ENCODE results near the gene BMF.

Gene BMF

DNA sequence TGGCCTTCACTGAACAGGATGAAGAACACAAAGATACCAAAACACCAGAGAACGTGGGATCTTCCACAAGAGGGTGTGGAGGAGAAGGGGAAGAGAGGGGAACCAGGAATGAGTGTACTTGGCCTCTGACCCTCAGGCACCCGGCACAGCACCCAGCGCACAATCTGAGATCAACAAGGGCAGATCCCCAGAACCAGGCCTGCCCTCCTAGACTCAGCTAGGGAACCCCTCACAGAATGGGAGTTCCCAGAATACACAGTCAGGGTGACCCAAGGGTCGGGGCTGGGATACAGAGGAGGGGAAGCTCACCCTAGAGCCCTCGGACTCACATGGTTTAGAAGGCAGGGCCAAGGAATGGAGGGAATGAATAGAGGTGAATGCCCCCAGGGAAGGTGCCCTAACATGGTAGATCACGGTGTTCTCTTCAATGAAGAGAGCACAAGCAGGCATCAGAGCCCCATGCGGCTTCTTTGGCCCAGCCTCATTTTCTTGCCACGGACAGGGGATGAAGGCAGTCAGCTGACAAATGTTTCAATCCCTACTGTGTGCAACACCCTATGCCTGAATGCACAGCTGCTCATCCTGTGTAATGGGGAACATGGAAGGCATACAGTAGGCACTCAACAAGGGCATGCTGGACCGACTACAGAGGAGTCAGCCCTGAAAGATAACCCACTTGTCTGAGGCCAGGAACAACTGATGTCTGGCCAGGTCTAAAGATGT, 13.1 kb downstream of the BMF start:
- intact Hi-C loops (cut with DNase I), result no loop called here
- no peak for DNase-seq

DNA sequence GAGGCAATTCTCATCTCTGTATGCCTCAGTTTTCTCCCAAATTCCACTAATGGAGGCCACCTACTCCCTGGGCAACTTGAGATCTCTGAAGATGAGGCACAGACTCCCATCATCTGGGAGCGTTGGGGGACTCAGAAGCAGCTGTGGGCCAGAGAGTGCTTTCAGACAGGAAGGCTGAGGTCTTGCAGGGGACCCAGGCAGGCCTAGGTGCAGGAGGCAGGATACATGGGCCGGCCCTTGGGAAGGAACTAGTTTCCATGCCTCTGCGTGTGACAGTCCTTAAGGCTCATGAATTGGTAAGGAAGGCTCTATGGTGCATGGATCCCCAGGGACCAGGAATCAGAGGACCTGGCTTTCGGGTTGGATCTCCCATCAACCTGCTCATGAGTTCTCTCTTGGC, 14.5 kb downstream of the BMF start:
- no peak for DNase-seq
- intact Hi-C loops (cut with DNase I), result no loop called here

DNA sequence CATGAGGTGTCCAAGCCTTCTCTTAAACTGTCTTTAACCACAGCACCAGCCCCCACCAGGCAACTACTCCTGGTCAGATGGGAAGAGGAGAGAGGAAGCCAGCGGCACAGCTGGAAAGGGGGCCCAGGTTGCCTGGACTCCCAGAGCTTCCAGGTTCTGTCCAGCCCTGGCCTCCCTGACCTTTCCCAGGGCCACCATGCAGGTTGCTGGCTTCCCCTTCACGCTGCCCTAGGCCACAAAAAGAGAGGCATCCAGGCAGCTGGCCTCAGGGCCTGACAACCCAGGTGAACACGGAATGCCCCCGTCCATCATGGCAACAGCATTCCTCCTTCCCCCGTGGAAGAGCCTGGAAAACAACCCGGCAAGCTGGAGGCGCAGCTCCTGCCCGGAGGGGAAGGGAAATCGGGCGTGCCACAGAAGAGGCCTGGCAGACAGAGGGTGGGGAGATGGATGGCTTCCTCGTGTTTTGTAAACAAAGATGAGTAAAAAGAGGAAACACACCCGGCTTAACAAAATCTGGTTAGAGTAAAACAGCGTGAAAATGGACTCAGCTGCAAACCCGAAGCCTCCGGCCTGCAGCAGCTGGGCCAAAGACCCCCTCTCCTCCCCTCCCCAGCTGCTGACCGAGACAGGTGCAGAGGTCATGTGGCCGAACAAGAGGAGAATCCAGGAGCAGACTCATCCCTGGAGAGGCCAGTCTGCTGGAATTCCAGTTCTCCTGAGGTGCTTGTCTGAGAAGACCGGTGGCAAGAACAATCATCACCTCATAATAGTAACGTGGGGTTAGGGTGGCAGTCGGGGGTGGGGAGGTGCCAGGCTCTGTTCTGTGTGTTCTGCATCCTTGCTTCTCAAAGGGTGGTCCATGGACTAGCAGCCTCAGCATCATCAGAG, 15.5 kb downstream of the BMF start:
- no peak for DNase-seq
- intact Hi-C loops (cut with DNase I), result no loop called here

DNA sequence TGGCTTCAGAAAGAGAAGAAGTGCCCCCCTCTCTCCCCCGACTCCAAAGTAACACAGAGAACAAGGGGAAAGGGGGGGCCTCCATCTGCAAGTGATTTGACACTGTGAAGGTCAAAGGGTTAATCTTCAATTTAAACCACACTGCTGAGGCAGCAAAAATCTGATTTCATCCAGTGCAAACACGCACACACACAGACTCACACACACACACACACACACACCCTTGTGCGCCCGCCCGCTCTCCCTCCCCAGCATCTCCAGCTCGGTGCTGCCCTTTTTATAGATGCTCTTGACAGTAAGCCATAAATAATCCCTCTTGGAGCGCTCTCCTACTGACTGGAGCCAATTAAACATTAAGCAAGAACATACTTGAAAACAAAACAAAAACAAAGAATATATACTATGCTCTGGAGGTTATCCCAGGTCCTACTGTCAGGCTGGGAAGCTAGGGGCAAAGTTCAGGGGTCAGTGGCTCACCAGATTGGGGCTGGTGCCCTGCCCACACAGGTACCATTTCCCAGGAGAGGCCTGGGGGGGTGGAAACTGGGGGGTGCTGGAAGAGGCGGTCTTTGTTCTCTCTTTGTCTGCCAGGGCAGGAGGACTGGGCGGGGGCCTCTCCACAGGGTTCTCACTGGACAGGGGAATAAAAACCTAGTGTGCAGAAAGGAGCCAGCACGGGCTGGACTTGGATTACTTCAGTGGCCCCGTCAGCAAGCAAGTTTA, 16.3 kb downstream of the BMF start:
- intact Hi-C loops (cut with DNase I), result no loop called here
- peak in 9 of 42 donors; percentile 43 to 77 (median 58) for DNase-seq

DNA sequence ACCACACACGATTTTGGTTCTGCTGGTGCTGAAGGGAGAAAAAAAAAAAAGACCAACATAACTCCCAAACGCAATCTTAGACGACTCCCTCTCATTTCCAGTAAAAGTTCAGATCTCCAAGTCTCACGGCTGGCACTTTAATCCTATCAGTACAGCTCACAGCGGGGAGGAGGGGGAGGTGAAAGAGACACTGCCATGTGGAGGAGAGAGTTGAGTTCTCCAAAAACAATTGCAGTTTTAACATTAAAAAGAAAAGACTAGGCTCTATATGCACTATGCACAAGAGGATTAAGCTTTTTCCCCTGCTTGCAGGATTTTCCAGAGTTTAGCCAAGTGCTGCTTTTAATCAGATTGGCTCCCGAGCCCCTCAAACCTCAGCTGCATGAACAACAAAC, 16.8 kb downstream of the BMF start:
- peak in 2 of 42 donors; percentile 49 to 59 for DNase-seq
- intact Hi-C loops (cut with DNase I), result no loop called here

DNA sequence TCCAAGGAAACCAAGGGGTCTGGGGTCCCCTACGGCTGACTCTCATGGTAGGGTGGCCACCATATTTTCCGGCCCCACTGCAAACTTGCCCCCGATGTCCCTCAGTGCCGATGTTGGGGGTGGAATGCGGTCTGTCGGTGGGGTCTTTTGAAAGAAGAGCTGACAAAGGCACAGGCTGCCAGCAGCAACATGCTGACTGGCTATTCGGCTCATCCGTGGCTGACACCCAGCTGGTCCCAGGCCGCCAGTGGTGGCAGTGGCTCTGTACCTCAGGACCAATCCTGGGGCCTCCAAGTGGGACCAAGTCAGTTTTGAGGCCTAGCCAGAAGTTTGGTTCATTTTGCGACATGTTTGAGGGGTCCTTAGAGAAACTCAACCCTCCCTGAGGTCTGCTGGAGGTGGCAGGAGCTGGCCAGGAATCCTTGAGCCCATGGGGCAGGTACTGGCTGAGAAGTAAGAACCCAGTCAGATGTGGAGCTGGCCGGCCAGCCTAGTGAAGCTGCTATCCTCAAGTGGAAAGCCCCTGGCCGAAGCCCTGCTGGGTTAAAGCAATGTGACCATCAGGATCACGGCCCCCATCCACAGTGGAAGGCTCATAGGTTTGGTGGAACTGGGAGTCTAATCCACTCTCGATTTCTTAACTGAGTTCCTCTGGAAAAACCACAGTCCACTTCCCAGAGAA, 17.8 kb downstream of the BMF start:
- intact Hi-C loops (cut with DNase I), result no loop called here

DNA sequence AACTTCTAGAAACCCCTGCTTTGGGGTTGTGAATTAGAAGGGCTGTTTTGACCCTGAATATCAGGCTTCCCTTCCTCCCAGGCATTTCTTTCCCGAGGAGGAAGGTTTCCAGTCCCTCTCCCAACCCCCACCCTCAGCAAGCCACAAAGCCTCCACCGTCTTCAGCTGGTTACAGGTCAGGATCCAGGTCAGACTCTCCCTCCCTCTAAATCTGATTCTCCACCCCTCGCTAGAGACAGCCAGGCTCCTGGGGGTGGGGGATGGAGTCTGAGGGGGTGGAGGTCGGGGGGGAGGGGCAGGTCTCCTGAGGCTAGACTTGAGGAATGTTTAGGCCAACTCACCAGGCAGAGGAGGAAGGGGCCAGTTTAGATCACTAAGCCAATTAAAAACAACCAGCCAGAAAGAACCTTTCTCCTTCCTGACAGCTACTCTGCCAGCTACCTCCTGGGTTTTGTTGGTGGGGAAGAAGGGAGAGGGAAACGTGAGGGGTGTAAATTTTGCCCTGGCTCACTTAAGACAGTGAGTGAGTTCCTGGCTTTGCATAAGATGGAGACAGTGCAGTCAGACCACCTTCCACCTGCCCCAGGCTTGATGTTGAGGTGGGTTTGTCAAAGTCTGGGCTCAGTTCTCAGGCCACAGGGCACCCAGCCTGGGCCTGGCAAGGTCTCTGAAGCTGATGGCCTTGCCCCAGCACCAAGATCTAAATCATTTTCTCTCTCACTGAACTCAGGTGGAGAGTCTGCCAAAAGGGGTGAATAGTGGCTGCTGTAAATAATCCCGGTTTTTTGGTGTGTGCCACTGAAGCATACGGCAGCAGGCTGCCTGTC, 19.5 kb downstream of the BMF start:
- intact Hi-C loops (cut with DNase I), result no loop called here
- no peak for DNase-seq

More for the DNA sequence above, 17.8 kb downstream of the BMF start:
- DNase-seq, result no peak

DNA sequence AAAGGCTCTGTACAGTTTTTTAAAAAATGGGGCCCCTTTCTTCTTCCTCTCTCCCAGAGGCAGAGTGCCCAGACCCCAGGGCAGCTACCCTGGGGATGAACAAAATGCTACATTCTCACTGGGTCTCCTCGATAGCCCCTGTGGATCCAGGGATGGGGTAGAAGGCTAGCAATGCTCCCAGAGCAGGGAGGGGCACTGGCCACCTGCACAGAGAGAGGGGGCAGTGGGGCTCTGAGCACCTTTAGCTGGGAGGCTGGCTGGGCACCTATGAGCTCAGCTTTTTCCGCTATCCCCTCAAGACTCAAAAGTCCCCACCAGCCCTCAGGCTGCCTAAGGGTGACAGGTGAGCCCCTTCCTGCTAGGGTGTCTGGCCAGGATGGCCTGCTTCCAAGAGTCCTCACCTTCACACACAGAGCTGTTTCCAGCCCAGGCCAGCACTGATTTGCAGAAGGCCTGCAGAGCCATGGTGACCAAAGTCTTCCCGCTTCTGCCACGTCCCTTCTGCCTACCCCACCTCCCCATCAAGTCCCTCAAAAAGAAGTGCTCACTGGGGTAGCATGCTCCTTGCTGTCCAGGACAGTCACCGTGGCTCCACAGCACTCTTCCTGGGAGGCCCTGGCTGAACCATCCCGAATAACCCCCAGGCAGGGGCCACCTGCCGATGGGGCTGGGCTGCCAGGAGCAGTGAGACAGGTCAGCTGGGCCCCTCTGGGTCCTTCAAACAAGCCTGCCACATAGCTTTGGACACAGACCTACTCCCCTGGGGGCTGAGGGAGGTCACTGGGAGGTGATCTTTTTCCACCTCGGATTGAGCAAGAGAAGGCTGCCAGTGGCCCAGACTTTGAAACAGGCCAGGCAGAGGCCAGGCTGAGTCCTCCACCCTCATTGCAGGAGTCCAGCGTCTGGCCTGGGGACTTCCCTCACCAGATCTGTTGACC, 20.4 kb downstream of the BMF start:
- no peak for DNase-seq

DNA sequence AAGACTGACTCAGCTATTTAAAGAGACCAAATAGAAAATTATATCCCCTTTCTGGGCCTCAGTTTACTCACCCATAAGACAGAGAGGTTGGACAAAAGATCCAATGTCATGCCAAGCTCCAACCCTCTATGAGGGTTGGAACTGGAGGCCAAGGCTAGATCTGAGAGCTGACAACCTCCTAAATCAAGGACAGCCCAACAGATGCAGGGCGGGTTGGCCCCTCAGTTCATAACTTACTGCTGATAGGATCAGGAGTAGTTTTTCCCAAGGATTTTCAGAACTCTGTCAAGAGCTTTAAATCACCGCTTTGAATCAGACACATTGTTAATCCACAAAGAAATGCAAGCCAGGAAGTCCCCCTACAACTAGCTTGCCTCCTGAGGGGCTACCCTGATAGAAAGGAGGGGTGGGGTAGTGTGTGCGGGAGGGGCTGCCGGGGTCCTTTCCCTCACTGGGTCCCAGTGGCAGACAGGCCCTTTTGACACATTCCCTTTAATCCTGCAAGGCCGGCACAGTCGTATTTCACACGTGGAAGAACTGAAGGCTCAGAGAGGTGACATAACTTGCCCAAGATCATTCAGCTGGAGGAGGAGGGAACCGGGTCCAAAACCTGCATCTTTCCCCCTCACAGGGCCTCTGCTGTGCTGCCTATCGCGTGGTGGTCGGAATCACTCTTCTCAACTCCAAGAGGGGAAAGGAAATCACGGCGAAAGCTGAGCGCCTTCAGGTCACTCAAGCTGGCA, 21.4 kb downstream of the BMF start:
- no peak for DNase-seq
- intact Hi-C loops (cut with DNase I), result no loop called here

More for the DNA sequence above, 20.4 kb downstream of the BMF start:
- intact Hi-C loops (cut with DNase I), result no loop called here

DNA sequence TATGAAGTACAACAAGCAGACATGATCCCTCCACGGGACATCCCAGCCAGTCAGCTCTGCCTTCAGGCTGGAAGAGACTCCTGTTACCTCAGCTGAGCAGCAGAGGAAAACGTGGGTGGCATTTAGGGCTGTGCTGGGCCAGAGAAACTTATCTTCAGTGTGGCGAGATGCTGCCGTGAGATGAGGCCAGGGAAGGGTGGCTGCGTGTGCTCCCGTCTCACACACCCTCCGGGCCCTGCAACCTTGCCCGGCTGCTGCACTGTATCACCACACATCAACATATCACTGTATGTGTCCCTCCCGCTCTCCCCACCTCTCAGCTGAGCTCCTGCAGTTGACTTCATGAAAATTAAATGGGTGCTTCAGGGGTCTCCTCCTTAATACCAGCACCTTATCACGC, 23.4 kb downstream of the BMF start:
- intact Hi-C loops (cut with DNase I), result no loop called here

DNA sequence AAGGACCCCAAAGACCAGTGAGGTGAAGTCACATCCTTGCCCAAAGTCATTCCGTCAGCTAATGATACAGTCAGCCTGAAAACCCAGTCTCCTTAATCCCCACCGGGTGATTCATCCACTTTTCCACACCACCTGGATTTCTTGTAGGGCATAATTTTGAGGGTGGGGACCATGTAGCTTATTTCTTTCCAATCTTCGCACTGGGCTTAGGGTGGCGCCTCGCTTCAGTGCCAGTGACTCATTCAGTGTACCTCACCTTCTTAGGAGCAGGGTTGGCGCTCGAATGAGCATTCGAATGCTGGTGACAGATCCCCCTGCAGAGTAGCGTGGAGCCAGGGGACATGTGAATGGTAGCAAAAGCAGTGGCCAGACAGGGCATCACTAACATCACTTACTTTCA, 24.0 kb downstream of the BMF start:
- DNase-seq, result no peak
- intact Hi-C loops (cut with DNase I), result no loop called here

More for the DNA sequence above, 23.4 kb downstream of the BMF start:
- DNase-seq, result no peak

DNA sequence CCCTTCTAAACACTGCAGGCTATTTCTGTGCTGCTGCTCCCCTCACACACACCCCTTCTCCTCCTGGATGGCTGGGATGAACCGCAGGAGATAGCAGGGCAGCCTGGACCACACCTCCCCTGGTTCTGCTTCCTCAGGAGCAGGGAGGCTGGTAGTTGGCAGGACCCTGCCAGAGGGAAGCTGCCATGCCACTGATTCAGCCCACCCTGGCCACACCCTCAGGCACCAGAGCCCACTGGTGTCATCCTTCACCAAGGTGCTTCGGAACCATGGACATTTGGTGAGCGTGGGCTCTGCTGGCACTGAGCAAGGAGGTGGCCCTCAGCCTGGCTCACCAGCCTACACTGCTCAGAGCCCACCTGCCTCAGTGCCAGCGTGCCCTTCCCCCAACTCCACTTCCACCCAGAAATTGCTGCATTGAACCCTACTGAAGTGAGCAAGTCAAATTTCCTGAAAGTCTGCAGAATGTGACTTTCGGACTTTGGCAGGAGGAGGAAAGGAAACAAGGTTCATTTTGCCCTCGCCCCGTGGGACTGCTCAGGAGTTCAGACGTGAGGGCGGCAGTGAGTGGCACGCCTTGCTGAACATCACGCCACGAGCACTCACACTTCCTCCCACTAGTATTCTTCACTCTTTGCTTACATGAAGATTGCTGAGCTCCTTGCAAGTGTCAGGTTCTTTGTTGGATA, 26.3 kb downstream of the BMF start:
- peak in 2 of 42 donors; percentile 11 to 32 for DNase-seq
- intact Hi-C loops (cut with DNase I), result no loop called here

DNA sequence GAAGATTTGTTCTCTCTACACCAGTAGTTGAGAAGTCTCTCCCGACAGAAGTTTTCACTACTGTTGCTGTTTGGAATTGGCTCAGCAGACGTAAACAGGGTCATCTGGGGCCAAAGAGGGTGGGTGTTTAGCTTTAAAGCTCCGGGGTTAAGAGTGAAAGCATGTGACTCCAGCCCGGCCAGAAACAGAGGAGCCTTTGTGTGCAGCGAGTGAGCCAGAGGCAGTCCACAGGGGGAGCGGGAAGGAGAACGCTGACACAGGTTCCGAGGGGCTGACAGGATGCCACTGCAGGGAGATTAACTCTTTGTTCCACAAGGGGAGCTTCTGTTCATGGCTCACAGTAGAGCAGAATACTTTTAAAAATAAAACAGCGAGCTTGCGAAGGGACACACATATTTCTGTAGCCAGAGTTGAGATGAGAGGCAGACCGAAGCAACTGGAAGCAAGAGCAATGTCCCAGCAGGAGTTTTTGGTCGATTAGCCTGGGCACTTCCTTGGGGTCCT, 26.9 kb downstream of the BMF start:
- peak; percentile 65 to 93 (median 85) for DNase-seq
- intact Hi-C loops (cut with DNase I), result loop anchor here (2.0 kb wide), 1 partner anchor 21 kb away; no protein-coding TSS in a partner anchor

DNA sequence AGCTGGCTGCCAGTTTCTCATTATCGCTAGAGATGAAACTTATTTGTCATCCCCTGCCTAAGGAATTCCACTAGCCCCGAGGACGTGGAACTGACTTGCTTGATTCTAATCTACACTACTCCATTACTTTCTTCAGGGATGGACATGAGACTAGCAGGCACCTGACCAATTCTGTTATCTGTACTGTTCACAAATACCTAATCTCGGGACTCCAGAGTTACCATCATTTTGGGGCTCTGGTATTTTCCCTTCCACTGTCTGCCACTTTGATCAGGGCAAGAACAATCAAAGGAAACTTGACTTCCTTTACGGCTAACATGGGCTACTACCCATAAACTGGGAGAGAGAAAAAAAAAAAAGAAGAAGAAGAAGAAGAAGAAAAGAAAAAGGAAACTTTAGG, 27.8 kb downstream of the BMF start:
- intact Hi-C loops (cut with DNase I), result loop anchor here (2.0 kb wide), 1 partner anchor 22 kb away; no protein-coding TSS in a partner anchor

DNA sequence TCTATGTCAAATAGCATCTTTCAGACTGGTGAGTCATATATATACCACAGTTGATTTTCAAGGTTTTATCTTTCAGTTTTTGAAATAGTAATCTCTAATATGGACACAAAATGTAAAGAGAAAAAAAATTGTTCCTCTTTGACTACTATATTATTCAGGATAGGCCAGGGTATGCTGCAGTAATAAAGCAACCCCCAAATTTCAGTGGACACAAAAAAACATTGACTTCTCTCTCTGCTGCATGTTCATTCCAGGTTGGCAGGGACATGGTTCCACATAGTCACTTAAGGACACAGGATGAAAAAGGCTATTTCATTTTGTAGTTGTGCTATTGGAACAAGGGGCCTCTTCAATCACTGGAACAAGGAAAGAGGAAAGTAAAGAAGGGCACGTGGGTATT, 28.6 kb downstream of the BMF start:
- intact Hi-C loops (cut with DNase I), result loop anchor here (2.0 kb wide), 1 partner anchor 23 kb away; no protein-coding TSS in a partner anchor
- no peak for DNase-seq

More for the DNA sequence above, 27.8 kb downstream of the BMF start:
- no peak for DNase-seq

DNA sequence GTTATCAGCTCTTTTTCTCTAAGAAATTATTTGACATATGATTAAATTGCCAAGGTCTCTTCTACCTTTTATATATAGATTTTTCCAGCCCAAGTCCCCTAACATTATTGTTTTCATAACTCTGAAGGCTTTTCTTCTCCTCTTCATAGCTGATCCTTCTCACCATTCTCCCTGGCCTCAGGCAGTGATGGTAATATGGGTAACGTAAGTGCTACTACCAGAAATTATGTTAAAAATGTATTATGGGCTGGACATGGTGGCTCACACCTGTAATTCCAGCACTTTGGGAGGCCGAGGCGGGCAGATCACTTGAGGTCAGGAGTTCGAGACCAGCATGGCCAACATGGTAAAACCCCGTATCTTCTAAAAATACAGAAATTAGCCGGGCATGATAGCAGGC, 29.2 kb downstream of the BMF start:
- DNase-seq, result no peak
- intact Hi-C loops (cut with DNase I), result no loop called here

Data from head of caudate nucleus (tissue), 42 donors.